ENCODE results near the gene INTS3. TPM values are rescaled to one million over a fixed set of nuclear protein-coding genes. Genes with fewer than 3 reads are reported as not detected.

Gene INTS3
- total and polyA plus RNA-seq, 9 of the 15 experiments (the other 6 are each of a cell fraction or from before 2014, with no cell fraction given), result 6.3 to 24.1 (median 14.3) TPM

- TF ChIP-seq GTF3C2 (IDR thresholded peaks at IDR 0.05; ENCODE audit: borderline replicate concordance, extremely low read depth, insufficient read length) (no peak), MAX (CRISPR knock-in tag; IDR thresholded peaks at IDR 0.05) (peak; percentile 79), RBM14 (IDR thresholded peaks at IDR 0.05; ENCODE audit: borderline replicate concordance, insufficient read depth, low read depth, low read length) (no peak), MYNN (IDR thresholded peaks at IDR 0.05) (no peak), MYNN (CRISPR knock-in tag; IDR thresholded peaks at IDR 0.05) (no peak), ZBTB9 (CRISPR knock-in tag; IDR thresholded peaks at IDR 0.05) (peak; percentile 97), TGIF2 (CRISPR knock-in tag; IDR thresholded peaks at IDR 0.05) (no peak), ATF4 (CRISPR knock-in tag; IDR thresholded peaks at IDR 0.05) (no peak), ZNF778 (CRISPR knock-in tag; IDR thresholded peaks at IDR 0.05) (no peak), ZFP1 (CRISPR knock-in tag; IDR thresholded peaks at IDR 0.05) (no peak), ZBTB12 (CRISPR knock-in tag; IDR thresholded peaks at IDR 0.05) (no peak), ELK1 (CRISPR knock-in tag; IDR thresholded peaks at IDR 0.05) (no peak), TAF7 (tag; IDR thresholded peaks at IDR 0.05) (peak; percentile 72), SETDB1 (IDR thresholded peaks at IDR 0.05; ENCODE audit: low read length) (no peak), SRSF7 (optimal IDR thresholded peaks at IDR 0.05; ENCODE audit: low read depth, low read length) (no peak), FOXO4 (CRISPR knock-in tag; IDR thresholded peaks at IDR 0.05) (no peak), PHF8 (IDR thresholded peaks at IDR 0.05; ENCODE audit: borderline replicate concordance, low read length) (peak; percentile 85)
These were observed at the start of gene INTS3 (continued) for GRCh38 chr1:153727463-153728304.

Measured in K562 (cell line).